ENCODE results near the gene FCMR. TPM values are rescaled to one million over a fixed set of nuclear protein-coding genes. Genes with fewer than 3 reads are reported as not detected.

The FCMR gene
- total RNA-seq, 2 donors from 2014 or later: 2.3 TPM; not detected in 1

- Histone ChIP-seq H3K4me3 (no peak overlapping the region), H3K27ac (no peak overlapping the region), H3K9me3 (no peaks in the 10 kb centered on the region), H3K36me3 (replicated peaks in 1 of 2; ENCODE audit: insufficient read depth in 1 of 2, low read depth in 2 of 2) (no peaks in the 10 kb centered on the region), H3K27me3 (no peaks in the 10 kb centered on the region), H3K4me1 (peaks cover 22% of the 10 kb centered on the region)
- intact Hi-C loops (cut with DNase I): no loop called here
- 81 to 94% methylated on average over 7 to 9 of the region's 9 CpGs for WGBS, 2 donors
- ATAC-seq (no peak), DNase-seq (peak in 1 of 4 donors; percentile 20)
- TF ChIP-seq POLR2A (IDR thresholded peaks at IDR 0.05) (no peak), CTCF (IDR thresholded peaks at IDR 0.05) (no peak)
These were observed 18.3 kb upstream of the FCMR start for GRCh38 chr1:206939841-206940587.

- Histone ChIP-seq H3K9me3 (no peaks in the 10 kb centered on the region), H3K36me3 (replicated peaks in 1 of 2; ENCODE audit: insufficient read depth in 1 of 2, low read depth in 2 of 2) (no peaks in the 10 kb centered on the region), H3K4me1 (peaks cover 22% of the 10 kb centered on the region), H3K27me3 (no peaks in the 10 kb centered on the region), H3K4me3 (no peak overlapping the region), H3K27ac (no peak overlapping the region)
- no peak for TF ChIP-seq CTCF (IDR thresholded peaks at IDR 0.05)
- TF ChIP-seq POLR2A (IDR thresholded peaks at IDR 0.05): no peak
- no peak for DNase-seq
- ATAC-seq: no peak
- intact Hi-C loops (cut with DNase I): no loop called here
- 86 to 88% methylated on average over 5 to 13 of the region's 13 CpGs for WGBS, 2 donors
These were observed 17.4 kb upstream of the FCMR start for GRCh38 chr1:206939131-206939530.

- no peak for TF ChIP-seq CTCF (IDR thresholded peaks at IDR 0.05)
- no peak for TF ChIP-seq POLR2A (IDR thresholded peaks at IDR 0.05)
- DNase-seq (no peak), ATAC-seq (no peak)
- Histone ChIP-seq H3K27me3 (no peaks in the 10 kb centered on the region), H3K36me3 (replicated peaks in 1 of 2; ENCODE audit: insufficient read depth in 1 of 2, low read depth in 2 of 2) (no peaks in the 10 kb centered on the region), H3K9me3 (no peaks in the 10 kb centered on the region), H3K4me3 (no peak overlapping the region), H3K27ac (no peak overlapping the region), H3K4me1 (peaks cover 17% of the 10 kb centered on the region)
- whole genome bisulfite sequencing, 2 donors: 86 to 91% methylated on average over 6 of the region's 6 CpGs
- intact Hi-C loops (cut with DNase I): no loop called here
These were observed 15.7 kb upstream of the FCMR start for GRCh38 chr1:206937425-206937824.

GRCh38 chr1:206935491-206936067 is 13.8 kb upstream of the FCMR start:
- H3K27ac ChIP-seq: no peak overlapping the region
- H3K27me3 ChIP-seq: no peaks in the 10 kb centered on the region
- H3K36me3 ChIP-seq (replicated peaks in 1 of 2; ENCODE audit: insufficient read depth in 1 of 2, low read depth in 2 of 2): no peaks in the 10 kb centered on the region
- intact Hi-C loops (cut with DNase I): no loop called here
- peak; percentile 84 for ATAC-seq
- peak; percentile 60 to 98 (median 84) for TF ChIP-seq CTCF (IDR thresholded peaks at IDR 0.05)
- TF ChIP-seq POLR2A (IDR thresholded peaks at IDR 0.05): no peak
- H3K4me1 ChIP-seq: no peaks in the 10 kb centered on the region
- 46 to 53% methylated on average over 12 to 19 of the region's 19 CpGs for WGBS, 2 donors
- no peaks in the 10 kb centered on the region for H3K9me3 ChIP-seq
- peak; percentile 69 to 82 (median 74) for DNase-seq
- H3K4me3 ChIP-seq: no peak overlapping the region
